Amygdala (tissue), 56 donors: ENCODE results near the gene MYBL2.
"Not testable (repeated sequence)": the region's sequence is repeated elsewhere in the genome, so short reads cannot be mapped to it uniquely, and the experiment has no call there.

ENCODE experiments used
- DNase-seq, 56 donors: peaks; one replicate each; lab custom pipeline; 2025; lab: John Stamatoyannopoulos, UW

MYBL2 gene

GRCh38 chr20:43748274-43748673, 81.4 kb downstream of the MYBL2 start:
- no peak for DNase-seq

DNA sequence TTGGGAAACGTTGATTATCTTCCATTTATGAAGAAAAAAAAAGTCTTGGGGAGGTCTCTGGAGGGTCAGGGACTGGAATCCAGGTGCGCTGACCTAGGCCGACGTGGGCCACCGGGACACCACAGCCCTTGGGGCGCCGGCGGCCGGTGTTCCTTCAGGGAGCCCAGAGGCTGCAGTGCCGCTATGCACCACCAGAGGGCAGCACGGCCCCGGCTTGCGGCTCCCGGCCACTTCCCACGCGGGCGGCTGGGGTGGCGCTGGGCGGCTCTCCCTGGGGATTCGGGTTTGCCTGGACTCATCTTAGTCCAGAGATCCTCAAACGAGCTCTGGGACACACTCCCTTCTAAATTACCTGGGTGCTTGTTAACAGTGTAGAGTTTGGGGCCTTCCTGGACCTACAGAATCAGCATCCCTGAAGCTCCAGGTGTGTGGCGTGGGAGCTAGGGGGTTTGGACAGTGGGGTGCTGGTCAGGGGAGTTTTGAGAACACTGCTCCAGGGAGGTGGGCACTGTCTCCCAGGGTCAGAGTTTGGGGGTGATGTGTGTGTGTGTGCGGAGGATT, 82.9 kb downstream of the MYBL2 start:
- DNase-seq = peak in 49 of 56 donors; percentile 7 to 86 (median 40)

DNA sequence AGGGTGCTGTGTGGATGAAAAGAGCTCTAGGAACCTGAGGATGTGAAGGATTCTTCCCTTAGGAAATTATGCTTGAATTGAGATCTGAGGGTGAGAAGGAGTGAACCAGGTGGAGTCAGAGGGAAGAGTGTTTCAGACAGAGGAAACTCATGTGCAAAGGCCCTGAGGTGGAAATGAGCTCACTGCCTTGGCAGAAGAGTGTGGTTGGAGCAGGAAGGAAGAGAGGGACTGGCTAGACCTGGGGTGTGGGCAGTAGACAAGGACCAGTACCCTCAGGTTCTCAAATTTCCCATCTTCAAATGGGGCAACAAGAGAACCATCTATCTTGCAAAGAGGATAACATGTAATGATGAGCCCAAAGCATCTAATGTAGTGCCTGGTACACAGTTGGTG, 83.9 kb downstream of the MYBL2 start:
- no peak for DNase-seq

GRCh38 chr20:43751167-43752050, 84.5 kb downstream of the MYBL2 start:
- peak in 1 of 56 donors; percentile 2 for DNase-seq

DNA sequence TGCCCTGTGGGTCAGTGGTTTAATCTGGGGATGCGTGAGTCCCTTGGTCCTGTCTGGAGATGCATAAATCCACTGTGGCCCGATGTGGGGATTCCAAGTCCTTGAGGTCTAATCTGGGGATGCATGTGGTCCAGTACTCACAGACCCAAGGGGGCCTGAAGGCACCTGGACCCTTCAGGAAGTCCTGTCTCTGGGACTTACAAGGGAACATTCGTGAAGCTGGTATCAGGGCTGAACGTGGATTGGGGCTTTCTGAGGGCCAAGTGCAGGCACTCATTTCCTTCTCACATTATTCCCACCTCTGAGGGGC, 85.1 kb downstream of the MYBL2 start:
- no peak for DNase-seq

DNA sequence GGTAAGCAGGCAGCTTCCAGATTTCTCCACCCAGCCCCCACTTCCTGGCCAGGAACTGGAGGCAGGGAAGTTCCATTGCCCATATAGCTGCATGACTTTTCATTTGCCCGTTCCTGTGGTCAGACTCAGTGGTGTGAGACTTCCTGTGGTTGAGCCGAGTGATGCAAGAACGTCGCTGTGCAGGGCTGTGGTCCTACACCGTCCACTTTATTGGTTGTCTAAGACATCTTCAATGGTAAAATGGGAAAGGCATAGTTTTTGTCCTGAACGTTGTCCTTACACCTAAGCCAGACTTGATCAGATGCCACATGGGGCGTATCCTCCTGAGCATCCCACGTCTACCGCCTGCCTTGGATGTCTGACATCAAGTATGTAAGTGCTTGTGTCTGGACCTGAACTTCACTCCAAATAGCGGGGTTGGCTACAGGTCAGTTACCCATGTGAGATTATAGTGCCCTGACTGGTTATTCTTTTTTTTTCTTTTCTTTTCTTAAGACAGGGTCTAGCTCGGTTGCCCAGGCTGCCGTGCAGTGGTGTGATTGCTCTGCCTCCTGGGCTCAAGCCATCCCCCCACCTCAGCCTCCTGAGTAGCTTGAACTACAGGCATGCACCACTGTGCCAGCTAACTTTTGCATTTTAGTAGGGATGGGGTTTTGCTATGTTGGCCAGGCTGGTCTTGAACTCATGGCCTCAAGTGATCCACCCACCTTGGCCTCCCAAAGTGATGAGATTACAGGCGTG, 85.8 kb downstream of the MYBL2 start:
- DNase-seq = peak in 3 of 56 donors; percentile 3 to 13 (median 6)

DNA sequence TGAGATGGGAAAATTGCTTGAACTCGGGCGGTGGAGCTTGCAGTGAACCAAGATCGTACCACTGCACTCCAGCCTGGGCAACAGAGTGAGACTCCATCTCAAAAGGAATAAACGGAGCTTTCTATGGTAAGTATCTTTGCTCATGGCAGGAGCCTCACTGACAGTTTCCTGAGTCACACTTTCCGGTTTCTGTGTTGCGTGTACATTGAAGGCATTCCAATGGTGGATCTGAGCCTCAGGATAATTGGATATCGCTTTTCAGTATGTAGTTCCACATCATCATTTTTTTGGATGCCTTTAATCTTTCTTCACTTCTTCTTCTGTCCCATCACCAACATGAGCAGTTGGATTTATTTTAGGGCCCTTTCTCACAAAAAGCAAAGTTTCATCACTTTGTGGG, 88.5 kb downstream of the MYBL2 start:
- DNase-seq = no peak

DNA sequence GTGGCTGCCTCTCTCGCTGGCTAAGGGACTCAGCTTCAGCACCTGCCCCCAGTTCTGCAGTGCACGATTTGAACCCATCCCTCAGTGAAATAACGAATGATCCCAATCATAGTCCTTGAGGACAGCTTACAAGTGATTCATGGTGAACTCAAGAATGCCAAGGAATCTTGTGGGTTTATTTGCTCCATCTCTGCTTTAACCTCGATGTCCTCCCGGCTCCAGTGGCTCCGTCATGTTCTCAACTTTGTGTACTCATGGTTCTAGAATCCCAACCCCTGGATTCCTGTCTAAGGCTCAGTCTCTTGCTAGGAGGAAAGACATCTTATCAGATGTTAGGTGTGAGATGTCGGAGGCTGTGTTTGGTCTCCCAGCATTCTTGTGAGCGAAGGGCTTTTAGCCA, 88.9 kb downstream of the MYBL2 start:
- no peak for DNase-seq

DNA sequence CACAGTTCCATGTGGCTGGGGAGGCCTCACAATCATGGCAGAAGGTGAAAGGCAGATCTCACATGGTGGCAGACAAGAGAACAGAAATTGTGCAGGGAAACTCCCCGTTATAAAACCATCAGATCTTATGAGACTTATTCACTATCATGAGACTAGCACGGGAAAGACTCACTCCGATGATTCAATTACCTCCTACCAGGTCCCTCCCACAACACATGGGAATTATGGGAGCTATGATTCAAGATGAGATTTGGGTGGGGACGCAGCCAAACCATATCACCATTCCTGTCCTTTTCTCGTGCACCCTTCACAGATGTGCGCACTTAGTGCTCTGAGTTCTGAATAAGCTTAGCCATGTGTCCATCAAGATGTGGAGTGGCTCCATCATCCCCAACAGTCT, 91.0 kb downstream of the MYBL2 start:
- DNase-seq = not testable (repeated sequence)

DNA sequence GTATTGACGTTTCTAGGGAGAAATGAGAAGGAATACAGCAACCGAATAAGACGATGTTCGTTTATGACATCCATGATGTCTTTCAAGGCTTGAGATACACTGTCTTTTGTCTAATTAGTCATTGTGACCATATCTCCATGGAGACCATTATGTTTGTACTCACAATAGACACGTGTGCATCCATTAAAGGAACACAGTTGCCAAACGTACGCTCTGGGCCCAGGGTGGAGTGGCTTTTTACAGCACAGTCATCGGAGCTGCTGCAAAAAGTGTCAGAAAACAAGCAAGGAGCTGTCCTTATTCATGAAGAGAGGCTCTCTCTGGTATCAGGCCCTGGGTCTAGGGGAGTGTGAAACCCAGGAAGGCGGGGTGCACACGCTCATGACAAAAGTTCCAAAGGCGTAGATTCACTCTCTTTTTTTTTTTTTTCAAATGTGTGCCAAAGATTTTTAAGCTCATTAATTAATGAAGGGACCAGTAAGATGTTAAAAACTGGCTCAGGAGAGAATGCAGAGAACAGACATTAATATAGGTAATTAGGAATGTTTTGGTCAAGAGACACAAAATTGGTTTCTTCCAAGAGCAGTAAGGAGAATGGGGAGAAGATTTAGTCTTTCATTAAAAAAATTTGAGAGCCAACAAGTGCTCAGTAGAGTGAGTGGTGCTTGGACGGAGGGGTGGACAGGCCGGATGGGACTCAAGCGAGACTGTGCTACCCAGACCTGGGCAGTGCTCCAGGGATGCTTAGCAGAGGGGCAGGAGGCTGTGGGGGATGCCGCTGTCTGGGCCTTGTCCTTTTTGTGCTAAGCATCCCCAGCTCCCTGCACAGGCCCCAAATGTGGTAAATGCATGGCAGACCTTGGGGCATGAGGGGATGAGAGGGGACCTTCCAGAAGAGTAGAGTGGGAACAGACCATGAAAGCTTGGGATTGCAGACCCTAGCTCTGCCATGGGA, 94.7 kb downstream of the MYBL2 start:
- DNase-seq = peak in 5 of 56 donors; percentile 4 to 18 (median 11)

GRCh38 chr20:43762911-43763310, 96.0 kb downstream of the MYBL2 start:
- DNase-seq = no peak

DNA sequence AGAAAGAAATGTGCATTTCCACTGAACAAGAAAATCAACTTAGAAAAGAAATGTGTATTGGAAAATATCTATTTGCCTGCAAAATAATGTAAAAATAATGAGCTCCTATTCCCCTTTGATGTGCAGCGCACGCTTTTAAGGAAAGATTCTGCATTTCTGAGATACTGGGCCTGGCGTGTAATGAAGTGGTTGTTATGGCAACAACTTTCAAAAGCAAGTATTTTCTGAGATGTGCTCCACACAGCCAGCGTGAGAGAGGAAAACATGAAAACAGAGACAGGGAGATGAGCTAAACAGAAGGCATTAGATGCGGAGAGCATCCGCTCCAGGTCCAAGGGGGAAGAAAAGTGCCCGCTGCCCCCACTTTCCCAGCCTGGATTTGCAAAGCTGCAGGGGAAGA, 99.0 kb downstream of the MYBL2 start:
- DNase-seq = peak in 13 of 56 donors; percentile 19 to 77 (median 42)
